HT-29 (cell line): ENCODE data around the gene SNRNP70. TPM values are rescaled to one million over a fixed set of nuclear protein-coding genes. Genes with fewer than 3 reads are reported as not detected.
A peak's percentile ranks its signal among the peaks of the same experiment; 100 is the strongest.

ENCODE experiments used
- DNase-seq: peaks from one replicate; pipeline ENCODE4 v3.0.0-alpha.2; 2015; ENCODE audit warnings: low spot score
- total RNA-seq: library from RNA; depleted of rRNA; stranded (reverse); fragments of >200 nt; shearing (Covaris generic); gene quantifications from 2 replicates; pipeline ENCODE4 v1.2.3, GENCODE V29; 2014

SNRNP70 gene
- total RNA-seq, 1 experiment from 2014 or later: 994 TPM

DNA sequence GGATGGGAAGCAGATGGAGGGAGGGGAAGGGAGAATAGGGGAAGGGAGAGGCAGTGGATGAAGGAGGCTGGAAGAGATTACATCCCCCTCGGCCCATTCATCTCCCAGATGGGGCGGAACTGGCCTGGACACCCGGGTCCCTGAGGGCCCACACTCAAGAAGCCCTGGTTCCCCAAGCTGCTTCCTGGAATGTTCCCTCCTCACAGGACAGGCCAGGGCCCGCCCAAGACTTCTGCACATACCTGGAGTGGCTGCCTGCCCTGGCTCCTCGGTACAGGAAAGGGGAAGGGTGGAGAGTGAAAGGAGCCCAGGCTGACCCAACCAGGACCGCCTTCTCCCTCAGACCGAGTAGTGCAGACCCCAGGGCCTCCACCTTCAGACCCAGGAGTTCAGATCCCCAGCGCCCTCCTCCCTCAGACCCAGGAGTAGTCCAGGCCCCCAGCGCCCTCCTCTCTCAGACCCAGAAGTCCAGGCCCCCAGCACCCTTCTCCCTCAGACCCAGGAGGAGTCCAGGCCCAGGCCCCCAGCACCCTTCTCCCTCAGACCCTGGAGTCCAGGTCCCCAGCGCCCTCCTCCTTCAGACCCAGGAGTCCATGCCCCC lies 21.1 kb upstream of the SNRNP70 start:
- peak; percentile 47 for DNase-seq

DNA sequence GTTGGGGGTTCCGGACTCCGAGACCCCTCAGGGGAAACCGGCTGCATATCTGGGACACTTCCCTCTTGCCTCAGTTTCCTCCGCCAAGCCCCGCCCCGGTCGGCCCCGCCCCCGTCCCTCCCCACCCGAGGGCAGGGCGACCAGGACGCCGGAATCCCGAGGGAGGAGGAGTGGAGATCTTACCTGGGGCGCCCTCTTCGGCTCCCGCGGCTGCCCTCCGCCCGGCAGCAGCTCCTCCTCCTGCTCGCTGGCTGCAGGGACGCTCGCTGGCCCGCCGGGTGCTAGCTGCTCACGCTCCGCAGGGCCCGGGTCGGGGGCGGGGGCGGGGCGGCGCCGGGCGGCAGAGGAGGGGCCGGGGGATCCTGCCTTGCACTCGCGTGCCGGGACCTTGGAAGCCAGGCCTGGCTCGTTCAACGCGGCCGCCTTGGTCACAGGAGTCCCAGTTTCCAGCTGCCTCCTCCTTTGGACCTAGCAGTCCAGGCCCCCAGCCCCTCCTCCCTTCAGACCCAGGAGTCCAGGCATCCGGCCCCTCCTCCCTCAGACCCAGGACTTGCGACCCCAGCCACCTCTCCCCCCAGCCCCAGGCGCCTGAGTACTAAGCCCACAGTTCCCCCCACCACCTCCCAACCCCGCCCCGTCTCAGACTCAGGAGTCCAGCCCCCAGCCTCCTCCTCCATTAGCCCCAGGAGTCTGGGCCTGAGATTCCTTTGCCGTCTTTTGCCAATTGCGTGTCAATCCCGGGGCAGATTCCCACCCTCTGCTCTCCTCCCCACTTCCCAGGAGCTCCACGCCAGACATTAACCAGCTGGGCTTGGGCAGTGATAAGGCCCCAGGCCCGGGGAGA lies 20.3 kb upstream of the SNRNP70 start, which contains the start of gene NTF4:
NTF4 (minus strand) TSS at position 51 of the 844 bp plus-strand sequence. CDS start 2,821 bp downstream, outside the sequence.
- DNase-seq: peak; percentile 32

DNA sequence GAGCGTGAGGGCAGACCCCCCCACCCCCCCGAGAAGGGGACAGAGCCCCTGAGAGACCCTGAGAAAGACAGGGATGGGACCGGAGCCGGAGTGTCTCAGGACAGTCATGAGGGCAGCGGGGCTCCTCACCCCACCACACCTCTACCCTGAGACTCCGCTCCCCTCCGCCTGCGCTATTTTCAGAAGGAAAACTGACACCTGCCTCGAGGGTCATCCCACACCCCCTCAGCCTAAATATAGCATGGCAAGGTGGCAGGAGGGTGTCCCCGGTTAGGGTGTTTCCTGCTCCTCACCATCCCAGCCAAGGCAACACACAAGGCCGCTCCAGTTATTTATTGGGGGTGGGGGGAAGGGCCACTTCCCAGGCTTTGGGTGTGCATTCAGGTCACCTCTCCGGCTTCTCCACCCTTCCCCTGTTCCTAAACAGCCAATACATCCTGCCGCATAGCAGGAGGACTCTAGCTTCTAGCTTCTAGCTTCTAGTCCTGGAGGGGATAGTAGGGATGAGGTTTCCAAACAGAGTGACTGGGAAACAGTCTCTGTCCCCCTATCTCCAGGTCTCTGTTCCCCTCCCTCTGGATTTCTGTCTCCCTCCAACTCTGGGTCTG lies 19.2 kb upstream of the SNRNP70 start:
- no peak for DNase-seq

DNA sequence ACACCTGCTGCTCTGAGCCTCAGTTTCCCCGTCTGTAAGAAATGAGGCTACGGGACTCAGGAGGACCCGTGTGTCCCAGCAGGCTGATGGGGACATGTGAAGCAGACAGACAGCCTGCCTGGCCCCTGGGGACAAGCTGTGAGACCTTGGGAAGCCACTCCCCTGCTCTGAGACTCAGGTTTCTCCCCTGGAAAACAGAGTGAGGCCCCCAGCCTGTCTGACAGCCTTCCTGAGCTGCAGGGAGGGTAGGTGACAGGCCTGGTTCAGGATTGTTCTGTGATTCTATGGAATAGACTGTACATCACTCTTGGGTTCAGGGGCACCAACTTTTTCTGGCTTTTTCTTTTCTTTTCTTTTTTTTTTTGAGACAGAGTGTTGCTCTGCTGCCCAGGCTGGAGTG lies 17.7 kb upstream of the SNRNP70 start:
- no peak for DNase-seq

DNA sequence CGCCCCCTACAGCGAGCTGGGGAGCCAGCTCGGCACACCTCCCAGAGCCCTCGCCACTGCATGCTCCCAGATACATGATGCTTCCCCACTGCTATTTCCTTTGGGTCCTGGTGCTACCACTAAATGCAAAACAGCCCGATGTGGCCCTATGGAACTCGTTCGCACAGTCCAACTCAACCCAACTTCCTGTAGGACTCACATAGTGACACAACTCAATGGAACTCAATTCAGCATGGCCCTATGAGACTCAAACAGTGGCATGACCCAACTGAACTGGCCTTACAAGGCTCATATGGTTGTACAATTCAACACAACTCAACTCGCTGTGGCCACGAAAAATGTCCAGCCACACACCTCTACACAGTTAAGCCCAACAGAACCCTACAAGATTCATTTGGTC lies 16.2 kb upstream of the SNRNP70 start:
- no peak for DNase-seq

DNA sequence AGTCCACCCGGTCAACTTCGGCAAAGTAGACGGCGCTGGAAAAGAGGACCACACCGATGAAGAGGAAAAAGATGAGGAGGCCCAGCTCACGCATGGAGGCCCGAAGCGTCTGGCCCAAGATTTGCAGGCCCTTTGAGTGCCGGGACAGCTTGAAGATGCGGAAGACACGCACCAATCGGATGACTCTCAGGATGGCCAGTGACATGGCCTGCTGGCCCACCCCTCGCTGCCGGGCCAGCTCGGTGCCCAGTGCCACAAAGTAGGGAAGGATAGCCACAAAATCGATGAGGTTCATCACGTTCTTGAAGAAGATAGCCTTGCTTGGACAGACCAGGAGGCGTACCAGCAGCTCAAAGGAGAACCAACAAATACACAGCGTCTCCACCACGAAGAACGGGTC lies 14.8 kb upstream of the SNRNP70 start:
- no peak for DNase-seq

DNA sequence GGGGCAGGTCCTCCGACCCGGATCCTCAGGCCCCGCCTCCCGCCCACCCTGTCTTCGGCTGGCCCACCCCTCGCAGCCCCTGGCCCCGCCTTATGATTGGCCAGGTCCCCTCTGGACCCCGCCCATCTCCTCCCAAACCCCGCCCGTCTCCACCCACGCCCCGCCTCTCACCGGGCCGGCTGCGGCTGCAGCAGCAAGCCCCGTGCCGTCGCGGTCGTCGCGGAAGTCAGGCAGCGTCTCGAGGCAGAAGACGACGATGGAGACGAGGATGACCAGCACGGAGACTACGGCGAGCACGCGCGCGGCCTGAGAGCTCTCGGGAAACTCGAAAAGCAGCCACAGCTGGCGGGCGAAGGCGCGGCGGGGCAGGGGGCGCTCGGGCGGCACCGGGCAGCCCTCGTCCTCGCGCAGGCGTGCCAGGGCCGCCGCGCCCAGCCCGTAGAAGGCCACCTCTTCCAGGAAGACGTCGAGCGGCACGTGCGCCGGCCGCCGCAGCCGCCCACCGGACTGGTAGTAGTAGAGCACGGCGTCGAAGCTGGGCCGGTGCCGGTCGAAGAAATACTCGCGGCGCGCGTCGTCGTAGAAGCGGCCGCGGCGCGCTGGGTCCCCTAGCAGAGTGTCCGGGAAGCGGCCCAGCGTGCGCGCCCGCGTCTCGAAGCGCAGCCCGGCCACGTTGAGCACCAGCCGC lies 13.2 kb upstream of the SNRNP70 start:
- no peak for DNase-seq

DNA sequence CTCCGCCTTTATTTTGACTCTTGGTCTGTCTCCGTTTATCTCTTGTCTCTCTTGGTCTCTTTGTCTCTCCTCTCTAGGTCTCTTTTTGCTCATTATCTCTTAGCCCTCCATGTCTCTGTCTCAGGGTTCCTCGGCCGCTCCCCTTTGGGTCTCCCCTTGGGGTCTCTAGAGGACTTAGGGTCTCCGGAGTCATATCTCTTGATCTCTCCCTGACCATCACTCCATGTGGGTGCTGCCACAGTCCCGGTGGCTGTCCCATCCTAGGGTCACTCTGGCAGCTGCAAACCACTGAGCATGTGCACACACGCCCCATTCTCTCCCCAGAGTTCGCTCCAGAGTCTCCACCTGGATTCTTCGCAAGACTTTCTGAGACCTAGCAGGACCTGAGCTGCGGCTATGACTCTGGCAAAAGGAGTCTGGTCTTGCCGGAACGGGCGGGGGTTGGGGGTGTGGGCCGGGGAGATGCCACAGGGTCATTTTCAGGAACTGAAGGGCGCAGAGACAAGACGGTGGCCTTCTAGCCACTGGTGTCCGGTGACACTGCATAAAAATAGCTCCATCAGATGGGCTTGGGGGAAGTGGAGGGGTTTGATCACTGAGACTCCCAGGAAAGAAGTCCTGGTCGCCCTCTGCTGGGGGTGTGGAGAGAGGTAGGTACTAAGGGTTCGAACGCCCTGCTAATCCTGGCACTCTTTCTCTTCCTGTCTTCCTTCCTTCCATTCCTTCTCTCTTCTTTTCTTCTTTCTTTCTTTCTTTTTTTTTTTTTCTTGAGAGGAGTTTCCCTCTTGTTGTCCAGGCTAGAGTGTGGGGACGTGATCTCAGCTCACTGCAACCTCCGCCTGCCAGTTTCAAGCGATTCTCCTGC lies 11.5 kb upstream of the SNRNP70 start:
- DNase-seq: peak; percentile 40

DNA sequence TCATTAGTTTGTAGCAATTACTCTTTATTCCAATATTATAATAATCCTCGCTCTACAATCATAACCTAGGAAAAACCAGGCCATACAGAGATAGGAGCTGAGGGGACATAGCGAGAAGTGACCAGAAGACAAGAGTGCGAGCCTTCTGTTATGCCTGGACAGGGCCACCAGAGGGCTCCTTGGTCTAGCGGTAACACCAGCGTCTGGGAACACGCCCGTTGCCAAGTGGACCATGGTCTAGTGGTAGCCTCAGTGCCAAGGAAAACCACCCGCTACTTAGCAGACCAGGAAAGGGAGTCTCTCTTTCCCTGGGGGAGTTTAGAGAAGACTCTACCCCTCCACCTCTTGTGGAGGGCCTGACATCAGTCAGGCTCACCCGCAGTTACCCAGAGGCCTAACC lies 10.4 kb upstream of the SNRNP70 start:
- peak; percentile 81 for DNase-seq

DNA sequence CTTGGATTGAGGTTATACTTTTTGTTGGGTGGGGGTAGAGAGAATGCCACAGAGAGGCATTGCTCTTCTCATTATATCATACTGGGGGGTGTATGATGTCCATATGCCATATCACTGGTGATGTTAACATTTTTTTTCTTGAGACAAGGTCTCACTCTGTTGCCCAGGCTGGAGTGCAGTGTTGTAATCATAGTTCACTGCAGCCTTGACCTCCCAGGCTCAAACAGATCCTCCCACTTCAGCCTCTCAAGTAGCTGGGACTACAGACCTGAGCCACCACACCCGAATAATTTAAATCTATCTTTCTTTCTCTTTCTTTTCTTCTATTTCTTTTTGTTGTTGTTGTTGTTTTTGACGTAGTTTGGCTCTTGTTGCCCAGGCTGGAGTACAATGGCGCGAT lies 4.9 kb upstream of the SNRNP70 start:
- DNase-seq: no peak

DNA sequence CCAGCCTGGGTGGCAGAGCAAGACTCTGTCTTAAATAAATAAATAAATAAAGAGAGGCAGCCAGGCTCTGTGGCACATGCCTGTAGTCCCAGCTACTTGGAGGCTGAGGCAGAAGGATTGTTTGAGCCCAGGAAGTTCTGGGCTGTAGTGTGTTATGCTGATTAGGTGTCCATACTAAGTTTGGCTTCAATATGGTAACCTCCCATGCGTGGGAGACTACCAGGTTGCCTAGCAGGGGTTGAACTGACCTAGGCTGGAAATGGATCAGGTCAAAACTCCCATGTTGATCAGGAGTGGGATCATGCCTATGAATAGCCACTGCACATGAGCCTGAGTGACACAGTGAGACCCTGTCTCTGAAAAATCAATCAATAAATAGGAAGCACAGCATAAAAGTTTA lies 4.0 kb upstream of the SNRNP70 start:
- no peak for DNase-seq

DNA sequence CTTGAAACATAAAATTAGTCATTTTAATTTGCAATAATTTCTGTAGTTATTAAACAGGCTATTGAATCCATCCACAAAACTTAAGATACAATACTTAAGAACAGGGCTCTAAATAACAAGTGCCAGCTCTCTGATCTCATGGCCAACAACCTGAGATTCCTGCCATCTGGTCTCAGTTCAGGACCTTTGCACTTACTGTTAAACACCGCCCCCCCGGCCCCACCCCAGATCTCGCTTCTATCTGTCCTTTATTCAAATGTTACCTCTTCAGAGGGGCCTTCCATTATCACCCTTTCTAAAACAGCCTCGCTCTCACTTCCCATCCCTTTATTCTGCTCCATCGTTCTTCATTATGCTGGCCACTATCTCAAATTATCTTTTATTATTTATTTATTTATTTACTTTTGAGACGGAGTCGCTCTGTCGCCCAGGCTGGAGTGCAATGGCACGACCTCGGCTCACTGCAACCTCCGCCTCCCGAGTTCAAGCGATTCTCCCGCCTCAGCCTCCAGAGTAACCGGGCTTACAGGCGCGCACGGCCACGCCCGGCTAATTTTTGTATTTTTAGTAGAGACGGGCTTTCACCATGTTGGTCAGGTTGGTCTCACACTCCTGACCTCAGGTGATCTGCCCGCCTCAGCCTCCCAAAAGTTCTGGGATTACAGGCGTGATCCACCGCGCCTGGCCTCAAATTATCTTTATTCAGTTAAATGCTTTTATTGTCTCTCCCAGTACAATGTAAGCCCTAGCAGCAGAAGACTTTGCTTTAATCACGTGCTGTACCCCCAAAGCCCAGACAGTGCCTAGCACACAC lies 838 bp upstream of the SNRNP70 start:
- no peak for DNase-seq

DNA sequence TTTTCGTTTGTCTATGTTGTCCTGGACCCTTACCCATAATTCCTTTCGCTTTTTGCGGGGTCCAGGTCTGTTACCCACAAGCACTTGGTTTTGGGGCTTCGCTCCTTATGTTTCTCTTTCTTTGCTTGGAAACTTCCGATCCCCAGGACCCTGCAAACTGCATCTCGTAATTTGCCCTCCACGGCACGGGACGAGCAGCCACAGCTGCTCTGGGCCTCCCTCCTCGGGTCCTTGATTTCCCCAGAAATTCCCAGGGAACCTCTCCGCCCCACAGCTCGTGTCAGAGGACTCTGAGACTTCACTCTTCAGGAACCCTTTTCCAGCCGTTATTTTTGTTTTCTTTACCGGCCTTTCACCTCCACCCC lies 599 bp downstream of the SNRNP70 start:
- no peak for DNase-seq

DNA sequence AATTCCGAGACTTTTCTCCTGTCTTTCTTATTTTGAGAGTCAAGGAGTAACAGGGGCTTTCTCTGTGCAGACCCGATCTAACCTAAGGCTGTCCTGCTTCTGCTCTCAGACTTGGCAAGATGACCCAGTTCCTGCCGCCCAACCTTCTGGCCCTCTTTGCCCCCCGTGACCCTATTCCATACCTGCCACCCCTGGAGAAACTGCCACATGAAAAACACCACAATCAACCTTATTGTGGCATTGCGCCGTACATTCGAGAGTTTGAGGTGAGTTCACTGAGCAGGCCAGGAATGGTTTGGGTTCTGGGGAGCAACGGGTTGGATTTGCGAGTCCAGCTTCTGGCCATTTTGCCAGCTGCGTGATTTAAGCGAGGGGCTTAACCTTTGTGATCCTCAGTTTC lies 1.0 kb downstream of the SNRNP70 start:
- no peak for DNase-seq

DNA sequence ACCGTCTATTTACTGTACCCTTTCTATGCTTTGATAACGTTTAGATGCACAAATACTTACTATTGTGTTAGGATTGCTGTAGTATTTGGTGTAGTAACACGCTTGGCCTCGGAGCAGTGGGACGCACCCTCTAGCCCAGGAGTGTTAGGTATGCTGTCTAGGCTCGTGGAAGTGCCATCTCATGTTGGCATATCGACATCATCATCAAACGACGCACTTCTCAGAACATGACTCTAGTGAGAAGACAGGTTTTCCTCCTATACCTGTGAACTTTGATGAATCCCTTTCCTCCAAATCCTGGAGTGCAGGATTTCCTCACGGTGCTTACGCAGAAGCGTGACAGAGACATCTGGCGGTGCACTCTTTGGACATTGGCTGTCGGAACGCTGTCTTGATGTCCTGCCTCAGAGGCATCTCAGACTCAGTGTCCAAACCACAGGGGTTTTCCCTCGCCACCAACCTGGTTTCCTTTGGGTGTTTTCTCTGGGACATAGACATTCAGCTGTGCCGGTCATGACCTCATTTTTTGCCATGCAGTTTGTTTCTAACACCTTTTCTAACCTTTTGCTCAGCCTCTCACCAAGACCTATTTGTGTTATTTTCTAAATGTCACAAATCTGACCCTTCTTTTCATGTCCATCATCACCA lies 6.3 kb downstream of the SNRNP70 start:
- DNase-seq: no peak

DNA sequence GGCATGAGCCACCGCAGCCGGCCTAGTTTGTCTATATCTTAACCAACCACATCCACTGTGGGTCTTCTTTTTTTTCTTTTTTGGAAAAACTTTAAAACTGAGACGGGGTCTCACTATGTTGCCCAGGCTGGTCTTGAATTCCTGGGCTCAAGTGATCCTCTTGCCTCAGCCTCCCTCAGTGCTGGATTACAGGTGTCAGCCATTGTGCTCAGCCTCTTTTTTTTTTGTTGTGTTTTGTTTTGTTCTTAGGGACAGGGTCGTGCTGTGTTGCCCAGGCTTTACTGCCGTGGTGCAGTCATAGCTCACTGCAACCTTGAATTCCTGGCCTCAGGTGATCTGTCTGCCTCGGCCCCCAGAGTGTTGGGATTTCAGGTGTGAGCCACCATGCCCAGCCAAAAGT lies 7.4 kb downstream of the SNRNP70 start:
- DNase-seq: no peak

DNA sequence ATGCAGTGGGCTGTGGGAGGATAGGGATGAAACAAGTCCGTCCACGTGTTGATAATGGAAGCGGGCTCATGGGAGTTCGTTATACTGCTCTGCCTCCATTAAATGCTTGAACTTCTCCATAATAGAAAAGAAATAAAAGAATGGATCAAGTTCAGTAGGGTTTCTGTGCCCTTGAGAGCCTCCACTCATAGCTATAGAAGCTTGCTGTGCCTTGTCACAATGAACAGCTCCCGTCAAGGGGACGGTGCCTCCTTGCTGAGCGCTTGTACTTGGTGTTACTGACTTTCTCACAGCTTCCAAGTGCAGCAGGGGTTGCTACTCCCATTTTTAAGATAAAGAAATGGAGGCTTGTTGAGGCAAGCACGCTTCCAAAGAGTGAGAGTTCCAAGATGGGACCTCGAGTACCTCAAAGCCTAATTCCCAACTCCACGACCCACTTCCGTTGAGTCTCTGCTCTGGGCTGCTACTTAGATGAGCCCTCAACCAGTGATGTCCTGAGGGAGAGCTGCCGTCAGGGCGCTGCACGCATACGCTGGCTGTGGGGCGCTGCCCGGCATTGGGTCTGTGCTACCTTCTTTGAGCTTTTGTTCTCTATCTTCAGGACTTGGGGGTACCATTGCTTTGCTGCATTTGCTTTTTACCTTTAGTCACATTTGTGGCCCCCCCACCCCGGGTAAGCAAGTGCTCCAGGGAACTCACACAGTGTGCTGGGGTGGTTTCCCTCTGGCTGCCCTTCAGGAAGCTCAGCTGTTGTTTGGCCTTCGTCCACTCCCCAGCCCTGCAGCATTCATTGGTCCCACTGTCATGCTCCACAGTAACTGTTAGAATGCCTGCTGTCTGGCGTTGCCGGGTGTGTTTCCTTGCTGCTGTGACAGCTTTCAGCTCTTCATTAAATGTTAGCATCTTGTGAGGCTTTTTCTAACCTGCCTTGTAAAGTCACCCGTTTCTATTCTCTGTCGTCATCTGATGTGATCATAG lies 9.5 kb downstream of the SNRNP70 start:
- DNase-seq: no peak

DNA sequence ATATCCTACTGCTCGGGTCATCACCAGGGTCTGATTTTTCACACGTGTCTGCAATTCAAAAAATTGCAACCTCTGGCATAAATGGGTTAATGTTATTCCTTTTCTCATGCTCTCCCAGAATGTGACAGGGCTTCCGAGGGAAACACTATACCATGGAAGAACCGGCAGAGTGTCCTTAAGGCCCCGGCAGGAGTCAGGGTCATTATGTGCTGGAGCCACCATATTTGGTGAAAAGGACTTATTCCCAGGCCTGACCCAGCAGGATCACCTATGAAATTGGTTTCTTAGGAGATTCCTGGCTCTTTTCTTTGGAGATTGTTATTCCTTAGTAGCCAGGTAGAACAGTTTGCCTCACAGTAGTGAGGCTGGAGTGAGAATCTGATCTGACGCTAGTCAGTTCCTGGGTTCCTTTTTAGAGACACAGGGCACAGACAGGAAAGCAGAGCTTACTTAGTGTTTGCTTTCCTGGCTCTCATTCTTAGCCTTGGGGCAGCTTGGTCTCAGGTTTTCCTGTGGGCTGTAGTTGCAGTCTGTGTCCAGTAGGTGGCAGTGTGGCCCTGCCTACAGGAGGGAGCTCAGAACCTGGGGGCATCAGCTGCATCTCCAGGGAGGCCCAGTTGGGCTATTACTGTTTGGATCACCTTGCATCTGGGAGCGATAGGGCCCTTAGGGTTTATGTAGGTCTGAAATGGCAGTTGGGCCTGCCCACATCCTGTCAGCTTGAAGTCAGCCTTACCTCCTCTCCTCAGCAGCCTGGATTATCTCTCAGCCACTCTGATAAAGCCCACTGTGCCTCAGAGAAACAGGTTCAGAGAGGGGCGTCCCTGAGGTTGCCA lies 12.4 kb downstream of the SNRNP70 start:
- DNase-seq: peak; percentile 94
